Activated CD4-positive, alpha-beta T cell treated with anti-CD3 and anti-CD28 coated beads, Interleukin-2, amount 50 U/mL, for 24 hours (primary cell): Measurements from ENCODE around the gene PTGIS.

Source experiments
- DNase-seq, 2 donors: peaks; one replicate each; pipeline ENCODE4 v3.0.0-alpha.2; 2020; ENCODE audit warnings: low read depth in 1 of 2, low spot score in 1 of 2

PTGIS gene

GRCh38 chr20:49560646-49561045 is 7.3 kb downstream of the PTGIS start:
- DNase-seq, result no peak

GRCh38 chr20:49560186-49560585 is 7.8 kb downstream of the PTGIS start:
- DNase-seq, result no peak

GRCh38 chr20:49559411-49560081 is 8.4 kb downstream of the PTGIS start:
- DNase-seq, result no peak

- no peak for DNase-seq
These were observed 9.1 kb downstream of the PTGIS start for GRCh38 chr20:49558826-49559225.

- no peak for DNase-seq
These were observed 10.5 kb downstream of the PTGIS start for GRCh38 chr20:49557449-49557848.

GRCh38 chr20:49556621-49557020 is 11.3 kb downstream of the PTGIS start:
- no peak for DNase-seq

GRCh38 chr20:49549801-49550551 is 18.0 kb downstream of the PTGIS start:
- DNase-seq, result no peak

GRCh38 chr20:49548371-49548947 is 19.5 kb downstream of the PTGIS start:
- DNase-seq, result no peak

GRCh38 chr20:49545572-49545971 is 22.4 kb downstream of the PTGIS start:
- DNase-seq, result no peak

GRCh38 chr20:49544535-49544934 is 23.4 kb downstream of the PTGIS start:
- DNase-seq, result no peak

GRCh38 chr20:49543858-49544437 is 24.0 kb downstream of the PTGIS start:
- no peak for DNase-seq

GRCh38 chr20:49543071-49543857 is 24.7 kb downstream of the PTGIS start:
- DNase-seq, result no peak

GRCh38 chr20:49542514-49542991 is 25.4 kb downstream of the PTGIS start:
- DNase-seq, result no peak

- DNase-seq, result peak; percentile 51 to 52
These were observed 26.0 kb downstream of the PTGIS start for GRCh38 chr20:49541733-49542513.

GRCh38 chr20:49540687-49541435 is 27.1 kb downstream of the PTGIS start:
- no peak for DNase-seq

GRCh38 chr20:49540232-49540620 is 27.7 kb downstream of the PTGIS start:
- no peak for DNase-seq

GRCh38 chr20:49539481-49540231 is 28.3 kb downstream of the PTGIS start:
- DNase-seq, result no peak

GRCh38 chr20:49538950-49539349 is 29.0 kb downstream of the PTGIS start:
- no peak for DNase-seq

- peak; percentile 32 to 58 for DNase-seq
These were observed 33.7 kb downstream of the PTGIS start for GRCh38 chr20:49534255-49534712.
